K562 (cell line): ENCODE data around the gene COL8A2. TPM values are rescaled to one million over a fixed set of nuclear protein-coding genes. Genes with fewer than 3 reads are reported as not detected.
A peak's percentile ranks its signal among the peaks of the same experiment; 100 is the strongest.

Source experiments
- CTBP1 ChIP-seq: fragments of 450-650 bp; IDR thresholded peaks from 2 replicates; pipeline ENCODE4 v1.6.1; 2016; ENCODE audit warnings: borderline replicate concordance
- E2F6 ChIP-seq, 2 experiments: IDR thresholded peaks; 2 replicates each; pipeline ENCODE4 v1.6.1; 2011; ENCODE audit warnings: borderline replicate concordance in 1 of 2, control low read depth in 1 of 2, low read depth in 1 of 2, low read length in 1 of 2, mild to moderate bottlenecking in 1 of 2, mixed read lengths in 1 of 2, moderate library complexity in 1 of 2; ENCODE audit not compliant: insufficient read depth in 1 of 2, insufficient read length in 1 of 2, poor library complexity in 1 of 2, severe bottlenecking in 1 of 2; ENCODE audit errors: extremely low read depth in 1 of 2
- ELF2 ChIP-seq: fragments of 250-450 bp; sonication (Bioruptor Pico); IDR thresholded peaks from 2 replicates; pipeline ENCODE4 v1.5.0; 2021; ENCODE audit warnings: mild to moderate bottlenecking
- MEF2A ChIP-seq: IDR thresholded peaks from 2 replicates; pipeline ENCODE4 v1.6.1; 2011; ENCODE audit warnings: low read depth, mild to moderate bottlenecking, low read length, moderate library complexity; ENCODE audit not compliant: control insufficient read depth
- MEIS2 ChIP-seq: fragments of 450-650 bp; IDR thresholded peaks from 2 replicates; pipeline ENCODE4 v1.6.1; 2014; ENCODE audit warnings: mild to moderate bottlenecking; ENCODE audit not compliant: partially characterized antibody
- NUFIP1 ChIP-seq: fragments of 450-650 bp; IDR thresholded peaks from 2 replicates; pipeline ENCODE4 v1.6.1; 2018; ENCODE audit not compliant: partially characterized antibody
- PATZ1 ChIP-seq: fragments of 250-450 bp; sonication (Bioruptor Pico); IDR thresholded peaks from 2 replicates; pipeline ENCODE4 v1.5.0; 2020; ENCODE audit warnings: mild to moderate bottlenecking, borderline replicate concordance
- RBM22 ChIP-seq: fragments of 200-400 bp; formaldehyde crosslinking; IDR thresholded peaks from 2 replicates; pipeline ENCODE4 v1.6.1; 2018; ENCODE audit warnings: low read length, low read depth; ENCODE audit not compliant: poor library complexity, severe bottlenecking
- RFX7 ChIP-seq: fragments of 250-450 bp; sonication (Bioruptor Pico); IDR thresholded peaks from 2 replicates; pipeline ENCODE4 v1.5.1; 2021; ENCODE audit warnings: mild to moderate bottlenecking
- ZNF318 ChIP-seq, 2 experiments: fragments of 450-650 bp; IDR thresholded peaks; 2 replicates each; pipeline ENCODE4 v1.6.1; 2016; ENCODE audit warnings: mild to moderate bottlenecking in 2 of 2, borderline replicate concordance in 1 of 2, low read depth in 1 of 2, moderate library complexity in 1 of 2
- ZNF589 ChIP-seq: fragments of 200-800 bp; sonication (Bioruptor generic); IDR thresholded peaks from 2 replicates; pipeline ENCODE4 v1.6.1; 2016; ENCODE audit warnings: low read depth, missing genetic modification characterization, missing compliant biosample characterization
- ZNF639 ChIP-seq, 2 experiments: fragments of 200-800 bp in 1 of 2; sonication (Bioruptor generic) in 1 of 2; sonication (generic) in 1 of 2; formaldehyde crosslinking in 1 of 2; IDR thresholded peaks in 1 of 2; conservative IDR thresholded peaks in 1 of 2; 2 replicates each; pipeline versions ENCODE4 v1.5.0 to v1.6.1; 2016 to 2020; ENCODE audit warnings: missing compliant biosample characterization in 1 of 2, missing genetic modification characterization in 1 of 2, missing genetic modification reagents in 1 of 2
- ZNF780A ChIP-seq: fragments of 250-450 bp; sonication (Bioruptor Pico); IDR thresholded peaks from 2 replicates; pipeline ENCODE4 v1.5.0; 2021; ENCODE audit warnings: mild to moderate bottlenecking
- polyA plus RNA-seq, 8 experiments: library from polyadenylated mRNA; depleted of rRNA in 4 of 8; stranded (reverse) in 5 of 8; unstranded in 3 of 8; fragments of >200 nt; fragmentation: Nextera tagmentation in 2 of 8; fragmentation: Illumina TruSeq in 1 of 8; extraction: Ambion mirVana in 2 of 8; extraction: Trizol in 1 of 8; gene quantifications; 2 replicates each; pipeline versions ENCODE4 v1.2.1 to v1.2.3, GENCODE V29; 2011 to 2014; ENCODE audit warnings: inconsistent platforms in 1 of 8, missing spikeins in 1 of 8
- total RNA-seq, 7 experiments: library from RNA; depleted of rRNA in 6 of 7; stranded (reverse); fragments of >200 nt in 6 of 7; fragmentation: Illumina TruSeq in 2 of 7; extraction: Trizol in 2 of 7; gene quantifications; 2 replicates each; pipeline versions ENCODE4 v1.2.1 to v1.2.3, GENCODE V29; 2011 to 2021; ENCODE audit warnings: low replicate concordance in 1 of 7

COL8A2 gene
- total and polyA plus RNA-seq, 9 of the 15 experiments (the other 6 are each of a cell fraction or from before 2014, with no cell fraction given) = 0.03 to 0.14 (median 0.04) TPM; not detected in 5

- TF ChIP-seq ZNF318 (IDR thresholded peaks at IDR 0.05; ENCODE audit: borderline replicate concordance in 1 of 2, low read depth in 1 of 2) = no peak
- no peak for TF ChIP-seq RBM22
- no peak for TF ChIP-seq E2F6 (IDR thresholded peaks at IDR 0.05; ENCODE audit: borderline replicate concordance in 1 of 2, extremely low read depth in 1 of 2, insufficient read depth in 1 of 2, insufficient read length in 1 of 2, low read depth in 1 of 2, low read length in 1 of 2, poor library complexity in 1 of 2, severe bottlenecking in 1 of 2)
- peak; percentile 21; the same call in 1 of the 2 replicates for TF ChIP-seq CTBP1
- no peak for TF ChIP-seq NUFIP1
- TF ChIP-seq ZNF589 (CRISPR knock-in tag) = no peak
- no peak for TF ChIP-seq ELF2 (CRISPR knock-in tag)
- TF ChIP-seq MEIS2 = peak; percentile 25
- no peak for TF ChIP-seq RFX7 (CRISPR knock-in tag)
- TF ChIP-seq MEF2A = no peak
- no peak for TF ChIP-seq PATZ1 (CRISPR knock-in tag)
- TF ChIP-seq ZNF780A (CRISPR knock-in tag) = no peak
- no peak for TF ChIP-seq ZNF639 (CRISPR knock-in tag; conservative IDR thresholded peaks at IDR 0.05 in 1 of 2, IDR thresholded peaks at IDR 0.05 in 1 of 2)
Measured at GRCh38 chr1:36154335-36154734, 29.3 kb upstream of the COL8A2 start (continued).
